ENCODE results near the gene TTLL4. TPM values are rescaled to one million over a fixed set of nuclear protein-coding genes. Genes with fewer than 3 reads are reported as not detected.

Gene TTLL4
- total RNA-seq, 1 donor from 2014 or later, result 36.0 TPM

GRCh38 chr2:218664653-218665052 lies 46.0 kb upstream of the TTLL4 start:
- no peak overlapping the region for H3K27ac Mint-ChIP-seq
- peaks cover 9% of the 10 kb centered on the region for H3K4me1 Mint-ChIP-seq
- H3K9me3 Mint-ChIP-seq, result no peaks in the 10 kb centered on the region
- intact Hi-C loops (cut with micrococcal nuclease), result no loop called here
- ChIA-PET POLR2A (no interaction called here), CTCF (no interaction called here)
- H3K36me3 Mint-ChIP-seq (ENCODE audit: low read depth), result peaks cover 72% of the 10 kb centered on the region
- ATAC-seq (ENCODE audit: low read depth) (no peak), DNase-seq (no peak)
- H3K4me3 Mint-ChIP-seq, result no peak overlapping the region
- H3K27me3 Mint-ChIP-seq, result no peaks in the 10 kb centered on the region
- TF ChIP-seq CTCF (IDR thresholded peaks at IDR 0.05), result no peak

GRCh38 chr2:218671097-218671653 lies 39.5 kb upstream of the TTLL4 start:
- Mint-ChIP-seq H3K4me3 (peak overlapping the region; percentile 99), H3K36me3 (ENCODE audit: low read depth) (peaks cover 31% of the 10 kb centered on the region), H3K4me1 (peaks cover 21% of the 10 kb centered on the region), H3K9me3 (no peaks in the 10 kb centered on the region), H3K27me3 (no peaks in the 10 kb centered on the region), H3K27ac (peak overlapping the region; percentile 97)
- intact Hi-C loops (cut with micrococcal nuclease), result loop anchor here (5.0 kb wide), 3 partner anchors 176 to 716 kb away; partner anchors contain the start of genes ARPC2 and DNPEP
- no peak for DNase-seq
- ChIA-PET POLR2A (interaction anchor here (0.5 to 3.1 kb wide), 7 partner anchors 12 to 526 kb away, joined by 3 to 61 read pairs (median 4); partner anchors contain the start of genes BCS1L, CNPPD1, TTLL4 and ZNF142), CTCF (interaction anchor here (0.9 to 1.3 kb wide), 2 partner anchors 12 to 43 kb away, joined by 3 to 10 read pairs; partner anchors contain the start of genes BCS1L and ZNF142)
- no peak for ATAC-seq (ENCODE audit: low read depth)
- no peak for TF ChIP-seq CTCF (IDR thresholded peaks at IDR 0.05)

- peak within 1 kb of the TSS; percentile 97 for H3K27ac Mint-ChIP-seq
- ChIA-PET POLR2A (interaction anchor here (0.5 to 3.1 kb wide), 9 partner anchors 12 to 716 kb away, joined by 3 to 61 read pairs (median 4); partner anchors contain the start of genes BCS1L, CNPPD1, DNPEP and TTLL4), CTCF (interaction anchor here (0.9 to 1.3 kb wide), 4 partner anchors 13 to 42 kb away, joined by 3 to 10 read pairs (median 3); partner anchors contain the start of genes BCS1L and ZNF142)
- H3K9me3 Mint-ChIP-seq, result no peaks in the 10 kb centered on the region
- peak; percentile 66 for DNase-seq
- intact Hi-C loops (cut with micrococcal nuclease), result loop anchor here (1.0 to 5.0 kb wide), 7 partner anchors 13 to 715 kb away; partner anchors contain the start of genes ARPC2, BCS1L, CNOT9 and DNPEP
- peak; percentile 95 for ATAC-seq (ENCODE audit: low read depth)
- peaks cover 21% of the 10 kb centered on the region for H3K4me1 Mint-ChIP-seq
- no peak for TF ChIP-seq CTCF (IDR thresholded peaks at IDR 0.05)
- H3K27me3 Mint-ChIP-seq, result no peaks in the 10 kb centered on the region
- peak within 1 kb of the TSS; percentile 99 for H3K4me3 Mint-ChIP-seq
- H3K36me3 Mint-ChIP-seq (ENCODE audit: low read depth), result peaks cover 27% of the 10 kb centered on the region
Measured at GRCh38 chr2:218671654-218672566, 38.7 kb upstream of the TTLL4 start, which contains the start of the genes RNF25 and STK36. TSS of gene RNF25 (minus strand) at chr2:218672002. CDS start at chr2:218671970, 32 bp downstream. TSS of gene STK36 (plus strand) at chr2:218672086. CDS start at chr2:218672830, 744 bp downstream.

- no peak for TF ChIP-seq CTCF (IDR thresholded peaks at IDR 0.05)
- Mint-ChIP-seq H3K27me3 (no peaks in the 10 kb centered on the region), H3K4me3 (no peak overlapping the region), H3K27ac (no peak overlapping the region), H3K36me3 (ENCODE audit: low read depth) (peaks cover 7% of the 10 kb centered on the region), H3K4me1 (no peaks in the 10 kb centered on the region), H3K9me3 (no peaks in the 10 kb centered on the region)
- ChIA-PET CTCF (no interaction called here), POLR2A (no interaction called here)
- ATAC-seq (ENCODE audit: low read depth) (no peak), DNase-seq (no peak)
- intact Hi-C loops (cut with micrococcal nuclease), result no loop called here
Measured at GRCh38 chr2:218679119-218679518, 31.5 kb upstream of the TTLL4 start.

Measured in activated B cell treated with CpG ODN at 0.5 μM for 24 hours (primary cell).